GM18520 (cell line): Measurements from ENCODE around the gene LEMD2.

Experiments
- ATAC-seq: cut with Tn5 transposase; IDR thresholded peaks from one replicate; pipeline ENCODE4 v1.9.1; 2021; ENCODE audit not compliant: unreplicated experiment

Gene LEMD2

DNA sequence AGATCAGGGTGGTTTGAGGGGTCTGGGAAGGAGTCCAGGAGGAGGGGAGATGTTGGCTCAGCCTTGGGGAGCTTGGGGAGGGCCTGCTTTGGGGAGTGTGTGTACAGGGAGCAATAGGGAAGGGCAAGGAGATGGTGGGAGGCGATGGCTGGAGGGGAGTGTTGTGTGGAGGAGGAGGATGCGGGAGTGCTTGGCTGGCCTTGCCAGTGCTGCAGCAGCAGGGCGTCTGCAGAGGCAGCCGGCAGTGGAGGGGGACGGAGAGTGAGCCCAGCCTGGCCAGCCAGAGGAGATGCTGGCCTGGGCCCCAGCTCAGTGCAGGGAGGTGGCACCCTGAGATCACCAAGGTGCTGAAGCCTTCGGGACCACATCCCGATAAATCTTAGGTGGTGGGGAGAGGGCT lies 46.1 kb downstream of the LEMD2 start:
- ATAC-seq, result no peak

DNA sequence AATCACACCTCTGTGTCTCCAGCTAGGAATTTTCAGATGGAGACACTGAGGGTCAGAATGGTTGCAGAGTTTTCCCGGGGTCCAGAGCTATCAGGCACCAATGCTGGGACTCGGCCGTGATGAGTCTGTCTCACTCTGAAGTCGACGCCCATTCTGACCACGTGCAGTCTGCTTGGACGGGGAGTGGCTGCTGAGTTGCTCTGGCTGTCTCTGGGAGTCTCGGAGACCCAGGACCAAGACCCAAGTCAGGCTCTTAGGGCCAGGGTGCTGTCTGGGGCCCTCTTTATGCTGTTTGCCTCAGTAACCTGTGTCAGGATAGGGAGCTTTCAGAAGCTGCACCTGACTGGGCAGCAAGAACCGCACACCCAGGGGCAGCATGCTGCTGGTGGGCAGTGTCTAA lies 46.8 kb downstream of the LEMD2 start:
- ATAC-seq, result no peak

DNA sequence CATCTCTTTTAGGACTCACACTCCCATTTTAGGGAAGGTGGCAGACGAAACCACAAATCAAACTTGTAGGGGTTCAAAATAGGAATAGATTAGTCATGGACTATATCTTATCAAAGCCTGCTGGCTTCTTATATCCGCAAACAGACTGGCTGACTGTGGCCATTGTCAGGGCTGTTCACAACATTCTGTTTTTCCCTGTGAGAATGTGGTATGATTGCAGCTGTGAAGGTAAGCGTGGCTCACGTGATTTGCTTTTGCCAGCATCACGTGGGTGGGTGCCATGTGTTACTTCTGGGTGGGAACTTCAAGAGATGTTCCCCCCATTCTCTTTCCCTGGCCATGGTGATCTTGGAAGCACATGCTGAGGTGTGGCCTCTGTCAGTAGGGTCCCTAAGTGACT lies 48.1 kb downstream of the LEMD2 start:
- no peak for ATAC-seq

DNA sequence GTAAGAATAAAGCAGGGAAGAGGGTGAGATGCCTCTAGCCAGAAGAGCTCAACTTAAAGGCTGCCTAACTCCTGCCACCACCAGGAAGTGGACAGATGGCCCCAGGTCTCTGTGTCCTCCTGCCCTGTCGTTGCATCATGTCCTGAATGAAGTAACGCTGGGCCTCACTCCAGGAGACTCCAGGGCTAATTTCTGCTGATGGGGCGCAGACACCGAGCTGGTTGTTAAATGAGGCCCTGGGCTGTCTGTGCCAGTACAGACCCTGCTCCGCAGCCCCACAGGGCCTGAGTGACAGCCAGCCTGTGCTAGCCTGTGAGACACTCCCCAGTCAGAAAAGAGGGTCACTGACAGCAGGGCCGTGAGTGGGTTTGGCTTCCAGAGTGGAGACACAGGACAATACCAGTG lies 48.7 kb downstream of the LEMD2 start:
- no peak for ATAC-seq

DNA sequence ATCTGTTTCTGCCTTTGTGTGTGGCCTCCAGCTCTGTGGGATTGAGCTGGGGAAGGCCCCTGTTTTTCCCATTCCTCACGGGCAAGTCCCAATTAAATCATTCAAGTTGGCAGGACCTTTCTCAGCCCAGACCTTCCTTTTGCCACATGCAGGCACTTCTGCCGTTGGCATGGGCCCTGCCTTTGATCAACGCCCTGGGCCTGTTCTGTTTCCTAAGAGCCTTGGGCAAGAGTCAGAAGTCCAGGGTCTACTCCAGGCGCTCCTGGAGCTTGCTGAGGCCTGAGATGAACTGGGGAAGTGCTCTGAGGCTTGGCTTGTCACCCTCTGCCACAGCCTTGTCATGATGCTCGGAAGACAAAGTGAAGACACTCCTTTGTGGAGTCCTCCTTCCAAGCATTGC lies 49.4 kb downstream of the LEMD2 start:
- no peak for ATAC-seq

DNA sequence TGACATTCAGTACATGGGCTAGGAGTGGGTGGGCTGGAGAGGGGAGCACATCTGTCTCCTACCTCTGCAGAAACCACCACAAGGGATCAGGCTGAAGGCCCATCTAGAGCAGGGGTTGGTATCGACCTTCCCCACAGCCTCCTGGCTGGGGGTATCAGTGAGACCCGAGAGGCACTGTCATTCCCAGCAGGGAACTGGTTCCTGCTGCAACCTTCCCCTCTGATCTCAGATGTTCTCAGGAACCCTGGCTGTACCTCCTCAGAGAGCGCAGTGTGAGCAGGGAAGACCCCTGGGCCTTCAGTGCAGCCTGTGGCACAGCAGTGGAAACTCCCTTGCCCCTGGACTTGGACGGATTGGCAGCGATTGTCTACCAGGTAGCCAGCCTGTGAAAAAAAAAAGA lies 50.1 kb downstream of the LEMD2 start:
- no peak for ATAC-seq

DNA sequence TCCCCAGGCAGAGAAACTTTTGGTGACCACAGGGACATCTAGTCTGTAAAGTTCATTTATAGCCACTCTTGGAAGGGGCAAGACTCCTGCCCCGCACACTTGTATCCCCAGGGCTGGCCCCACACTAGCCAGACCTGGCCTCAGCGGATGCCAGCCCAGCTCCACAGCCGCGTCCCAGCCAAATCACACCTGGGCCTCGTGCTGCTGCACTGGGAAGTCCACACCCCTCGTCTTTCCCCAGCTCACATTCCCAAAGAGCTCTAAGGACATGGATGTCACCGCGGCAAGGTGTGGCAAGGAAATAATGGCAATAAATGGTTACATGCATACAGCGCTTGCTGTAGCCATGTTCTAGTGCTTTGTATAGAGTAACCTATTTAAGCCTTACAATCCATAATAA lies 50.8 kb downstream of the LEMD2 start:
- no peak for ATAC-seq

DNA sequence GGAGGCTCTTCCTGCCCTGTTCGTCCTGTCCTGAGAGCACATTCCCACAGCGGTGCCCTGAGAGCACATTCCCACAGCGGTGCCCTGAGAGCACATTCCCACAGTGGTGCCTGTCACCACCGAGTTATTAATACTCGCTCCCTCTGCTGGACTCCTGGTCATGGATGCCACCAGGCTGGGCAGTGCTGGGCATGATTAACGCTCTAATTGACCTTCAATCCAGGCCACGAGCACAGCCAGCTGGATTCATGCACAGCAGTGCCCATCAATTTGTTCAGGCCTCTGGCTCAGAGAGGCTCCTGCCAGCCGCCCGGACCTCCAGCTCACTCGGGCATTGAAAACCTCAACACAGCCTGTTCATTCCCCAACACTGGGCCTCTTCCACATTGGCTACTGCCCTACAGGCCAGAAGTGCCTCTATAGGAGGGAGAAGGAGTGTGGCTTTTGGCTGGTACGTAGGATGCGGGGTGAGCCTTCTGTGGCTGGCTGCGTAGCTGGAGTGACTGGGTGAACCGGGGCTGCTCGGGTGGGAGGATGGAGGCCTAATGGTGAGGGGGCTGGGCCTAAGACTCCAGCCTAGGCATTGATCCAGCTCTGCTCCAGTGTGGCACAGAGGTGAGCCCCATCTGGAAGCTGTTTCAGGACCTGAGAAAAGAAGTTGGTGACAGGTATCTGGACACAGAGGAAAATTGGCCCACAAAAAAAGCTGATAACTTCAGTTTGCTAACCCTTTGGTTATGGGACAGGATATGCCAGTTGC lies 51.5 kb downstream of the LEMD2 start:
- no peak for ATAC-seq

DNA sequence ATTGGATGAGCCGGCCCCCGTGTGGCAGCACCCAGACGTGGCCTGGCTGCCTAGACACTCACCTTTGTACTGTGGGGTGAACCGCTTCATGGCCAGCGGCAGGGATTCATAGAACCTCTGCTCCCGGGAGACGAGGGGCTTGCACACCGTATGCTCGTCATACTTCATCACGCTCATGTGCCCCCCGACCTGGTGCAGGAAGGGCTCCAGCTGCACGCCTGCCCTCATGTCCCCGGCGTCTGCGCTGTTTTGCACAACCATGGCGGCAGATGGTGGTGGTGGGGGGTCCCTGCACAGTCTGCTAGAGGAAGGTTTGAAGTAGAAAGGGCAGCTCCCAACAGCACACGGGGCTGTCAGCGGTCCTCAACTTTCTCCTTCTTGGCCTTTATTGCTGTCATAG lies 53.7 kb downstream of the LEMD2 start:
- no peak for ATAC-seq

DNA sequence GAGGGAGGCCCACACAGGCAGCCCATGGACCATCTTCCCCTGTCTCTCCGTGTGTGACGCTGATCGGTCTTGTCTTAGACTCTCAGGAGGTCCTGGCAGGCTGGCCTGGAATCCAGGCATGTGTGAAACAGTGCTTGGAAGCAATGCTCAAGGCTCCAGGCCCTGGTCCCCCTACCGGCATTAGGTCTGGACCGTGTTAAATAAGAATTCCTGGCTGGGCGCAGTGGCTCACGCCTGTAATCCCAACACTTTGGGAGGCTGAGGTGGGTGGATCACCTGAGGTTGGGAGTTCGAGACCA lies 55.3 kb downstream of the LEMD2 start:
- no peak for ATAC-seq

DNA sequence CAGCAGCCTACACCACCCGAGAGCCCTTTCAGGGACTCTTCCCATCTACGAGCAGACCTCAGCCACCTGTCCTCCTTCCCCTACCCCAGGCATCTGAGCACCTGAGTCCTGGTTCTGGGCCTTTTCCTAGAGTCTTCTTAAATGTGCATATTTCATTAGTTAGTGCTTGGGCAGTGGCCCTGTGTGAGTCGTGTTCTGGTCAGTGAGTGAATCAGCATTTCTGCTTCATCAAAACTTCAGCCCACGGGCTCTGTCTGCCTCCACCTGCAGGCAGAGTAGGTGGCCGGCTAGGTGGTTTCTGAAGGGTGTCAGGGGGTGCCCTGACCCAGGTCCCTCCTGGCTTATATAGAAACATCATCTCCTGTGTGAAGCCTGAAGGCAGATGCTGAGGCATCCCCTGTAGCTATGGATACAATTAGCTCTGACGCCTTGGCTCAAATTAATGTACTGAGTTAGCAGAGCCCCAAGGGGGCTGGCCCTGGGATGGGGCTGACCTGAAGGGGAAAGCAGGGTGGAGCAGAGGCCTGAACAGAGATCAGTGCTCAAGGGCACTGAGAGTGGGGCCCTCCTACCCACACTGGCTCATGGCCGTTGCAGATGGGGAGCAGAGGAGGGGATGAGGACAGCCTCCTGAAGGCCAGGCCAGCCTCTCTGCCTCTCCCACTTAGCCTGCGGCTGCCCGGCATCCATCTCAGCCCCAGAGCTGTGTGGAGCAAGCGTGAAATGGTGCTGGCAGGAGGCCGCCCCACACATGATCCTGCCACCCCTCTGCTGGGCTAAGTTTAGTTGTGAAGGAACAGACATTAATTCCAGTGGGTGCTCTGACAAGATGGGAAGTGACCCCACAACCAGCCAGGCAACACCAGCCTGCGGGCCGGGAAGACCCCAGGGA lies 55.9 kb downstream of the LEMD2 start:
- no peak for ATAC-seq

DNA sequence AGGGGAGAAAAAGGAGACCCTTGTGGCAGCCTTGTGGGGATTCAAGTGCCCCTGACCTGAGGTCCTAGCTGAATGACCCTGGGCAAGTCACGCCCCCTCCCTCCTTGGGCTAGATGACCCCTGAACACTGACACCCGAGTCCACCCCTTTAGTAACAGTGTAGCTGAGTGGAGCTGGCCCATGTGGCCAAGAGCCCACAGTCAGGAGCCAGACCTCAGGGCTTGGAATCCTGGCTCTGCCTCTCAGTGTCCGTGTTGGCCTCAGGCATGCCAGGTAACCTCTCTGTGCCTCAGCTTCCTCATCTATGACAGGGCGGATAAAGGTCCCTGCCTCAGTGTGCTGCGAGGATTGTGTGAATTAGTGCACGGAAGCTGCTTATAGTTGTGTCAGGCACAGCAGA lies 56.5 kb downstream of the LEMD2 start:
- ATAC-seq, result no peak

DNA sequence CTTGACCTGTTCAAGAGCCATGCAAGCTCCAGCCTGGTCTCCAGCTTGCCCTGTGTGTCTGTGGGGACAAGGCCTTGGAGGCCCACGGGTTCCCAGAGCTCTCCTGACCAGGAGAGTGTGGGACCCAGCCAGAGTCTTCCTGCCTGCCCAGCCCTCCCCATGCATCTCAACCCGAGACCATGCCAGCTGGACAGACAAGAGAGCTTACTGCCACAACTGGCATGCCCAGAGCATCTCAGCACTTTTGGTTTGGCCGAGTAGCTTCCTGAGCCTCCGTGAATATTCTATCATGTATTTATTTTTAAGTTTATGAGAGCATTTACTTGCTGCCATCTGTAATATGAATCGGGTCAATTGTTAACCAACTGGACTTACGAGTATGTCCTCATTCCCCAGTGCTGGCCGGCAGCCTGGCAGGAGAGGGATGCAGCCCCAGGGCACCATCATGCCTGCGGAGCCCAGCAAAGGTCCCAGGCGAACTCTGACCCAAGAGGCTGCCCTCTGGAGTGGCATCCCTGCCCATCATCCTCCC lies 57.1 kb downstream of the LEMD2 start:
- ATAC-seq, result no peak

DNA sequence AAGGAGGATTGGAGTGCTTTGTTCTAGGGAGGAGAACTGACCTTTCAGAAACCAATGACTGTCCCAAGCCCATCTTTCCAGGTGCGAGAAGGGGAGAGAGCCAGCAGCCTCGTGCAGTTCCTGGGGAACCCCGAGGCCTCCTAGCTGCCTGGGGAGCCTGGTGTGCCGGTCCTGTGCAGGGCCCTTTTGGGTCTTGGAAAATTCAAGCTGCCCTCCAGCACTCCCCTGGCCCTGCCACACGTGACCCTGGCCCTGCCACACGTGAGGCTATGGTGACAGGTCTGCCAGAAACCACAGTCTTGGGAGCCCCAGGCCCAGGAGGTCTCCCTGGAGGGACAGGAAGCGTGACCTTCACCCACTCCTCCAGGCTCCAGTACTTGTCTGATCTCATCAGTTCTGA lies 57.9 kb downstream of the LEMD2 start:
- no peak for ATAC-seq

DNA sequence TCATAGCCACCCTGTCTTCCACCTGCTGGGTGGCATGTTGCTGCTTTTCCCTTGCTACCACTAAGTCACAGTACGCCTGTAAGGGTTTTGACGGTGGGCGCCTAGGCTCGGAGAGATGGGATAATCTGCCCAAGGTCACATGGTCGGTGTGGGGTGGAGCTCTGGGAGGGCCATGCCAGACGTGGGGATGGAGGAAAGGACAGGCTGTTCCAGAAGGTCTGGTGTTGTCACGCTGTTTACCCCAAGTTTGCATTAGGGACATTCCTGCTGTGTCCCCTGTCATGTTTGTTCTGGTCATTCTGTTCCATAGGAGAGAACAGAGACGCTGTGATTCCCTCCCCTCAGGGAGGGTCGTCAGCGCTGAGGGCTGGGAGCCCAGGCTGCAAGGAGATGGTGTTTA lies 58.3 kb downstream of the LEMD2 start:
- ATAC-seq, result no peak

DNA sequence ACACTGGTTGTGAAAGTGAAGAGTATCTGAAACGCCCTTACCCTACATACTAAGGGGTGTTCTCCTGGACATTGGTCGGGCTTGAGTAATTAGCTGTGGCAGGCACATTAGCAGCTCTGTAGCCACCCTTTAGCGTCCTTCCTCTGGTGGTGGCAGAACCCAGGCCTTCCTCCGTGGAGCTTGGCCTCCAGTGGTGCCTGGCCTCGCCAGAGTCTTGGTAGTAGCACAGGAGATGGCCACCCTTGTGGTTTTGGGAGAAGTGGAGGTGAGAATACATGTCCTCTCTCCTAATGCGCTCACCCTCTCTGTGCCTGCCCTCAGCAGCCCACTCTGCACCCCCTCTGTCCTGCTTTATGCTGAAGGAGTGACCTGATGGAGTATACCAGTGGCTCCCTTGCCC lies 59.9 kb downstream of the LEMD2 start:
- no peak for ATAC-seq

DNA sequence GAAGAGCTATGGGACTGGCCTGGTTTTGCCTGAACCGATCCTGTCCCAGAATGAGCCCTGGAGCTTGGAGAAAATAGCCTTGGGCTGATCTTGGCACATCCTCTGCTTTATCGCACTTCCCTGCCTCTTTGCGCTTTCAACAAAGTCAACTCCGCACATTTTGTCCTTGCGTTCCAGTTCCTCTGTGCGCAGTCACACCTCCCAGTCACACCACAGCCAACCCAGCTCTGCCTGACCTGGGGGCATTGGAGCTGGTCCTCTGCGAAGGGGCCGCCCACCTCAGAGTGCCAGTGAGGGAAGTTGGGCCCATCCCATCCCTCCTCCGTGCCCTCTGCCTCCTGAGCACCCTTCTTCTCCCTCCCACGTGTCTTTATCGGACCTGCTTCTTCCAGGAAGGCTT lies 60.5 kb downstream of the LEMD2 start:
- ATAC-seq, result no peak

DNA sequence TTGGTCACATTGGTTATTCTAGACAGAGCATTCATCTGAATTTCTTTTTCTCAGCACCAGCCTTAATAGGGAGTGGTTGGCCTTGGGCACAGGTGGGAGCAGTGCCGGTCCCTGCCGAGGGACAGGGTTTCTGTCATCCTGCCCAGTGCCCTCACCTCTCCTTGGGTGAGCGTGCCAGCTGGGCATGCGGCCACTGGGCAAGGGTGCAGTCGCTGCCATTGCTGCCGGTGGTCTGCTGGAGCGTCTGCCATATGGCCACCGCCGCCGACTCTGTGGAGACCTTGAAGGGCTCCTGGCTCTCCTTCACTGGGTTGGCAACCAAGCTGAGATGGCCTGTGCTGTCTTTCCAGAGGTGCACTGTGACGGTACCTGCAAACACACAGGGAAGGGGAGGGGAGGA lies 61.0 kb downstream of the LEMD2 start:
- no peak for ATAC-seq

DNA sequence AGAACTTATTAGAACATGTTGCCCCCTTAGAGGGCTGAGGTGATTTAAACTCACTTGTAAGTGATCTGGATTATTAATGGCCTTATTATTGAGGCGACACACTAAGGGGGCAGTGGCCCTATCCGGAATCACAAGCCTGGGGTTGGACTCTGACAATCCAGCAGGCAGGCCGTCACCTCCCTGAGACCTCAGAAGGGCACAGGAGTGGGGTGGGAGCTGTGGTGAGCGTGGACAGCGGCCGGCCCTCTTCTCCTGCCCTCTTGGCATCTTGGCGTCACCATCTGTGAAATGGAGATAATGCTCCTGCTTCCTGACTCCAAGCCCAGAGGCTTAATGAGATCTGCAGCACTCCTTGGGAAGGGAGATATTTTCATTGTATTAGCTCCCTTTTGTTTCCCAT lies 61.8 kb downstream of the LEMD2 start:
- no peak for ATAC-seq

DNA sequence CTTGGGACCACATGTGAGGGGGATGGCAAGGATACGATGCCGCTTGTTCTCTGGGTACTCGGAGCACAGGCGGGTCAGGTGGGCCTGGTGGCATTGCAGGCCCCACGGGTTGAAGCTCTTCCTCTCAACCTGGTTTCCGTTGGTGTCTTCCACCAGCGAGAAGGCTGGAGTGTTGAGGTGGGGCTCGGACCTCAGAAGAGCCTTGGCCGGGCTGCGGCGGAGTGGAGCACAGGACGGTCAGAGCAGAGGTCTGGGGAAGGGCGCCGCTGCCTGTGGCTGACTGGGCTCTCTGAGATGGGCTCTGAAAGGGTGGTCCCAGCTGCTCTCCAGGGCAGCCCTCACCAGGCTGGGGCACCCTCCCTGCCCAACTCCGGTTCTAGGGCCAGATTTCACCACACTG lies 62.2 kb downstream of the LEMD2 start:
- no peak for ATAC-seq

DNA sequence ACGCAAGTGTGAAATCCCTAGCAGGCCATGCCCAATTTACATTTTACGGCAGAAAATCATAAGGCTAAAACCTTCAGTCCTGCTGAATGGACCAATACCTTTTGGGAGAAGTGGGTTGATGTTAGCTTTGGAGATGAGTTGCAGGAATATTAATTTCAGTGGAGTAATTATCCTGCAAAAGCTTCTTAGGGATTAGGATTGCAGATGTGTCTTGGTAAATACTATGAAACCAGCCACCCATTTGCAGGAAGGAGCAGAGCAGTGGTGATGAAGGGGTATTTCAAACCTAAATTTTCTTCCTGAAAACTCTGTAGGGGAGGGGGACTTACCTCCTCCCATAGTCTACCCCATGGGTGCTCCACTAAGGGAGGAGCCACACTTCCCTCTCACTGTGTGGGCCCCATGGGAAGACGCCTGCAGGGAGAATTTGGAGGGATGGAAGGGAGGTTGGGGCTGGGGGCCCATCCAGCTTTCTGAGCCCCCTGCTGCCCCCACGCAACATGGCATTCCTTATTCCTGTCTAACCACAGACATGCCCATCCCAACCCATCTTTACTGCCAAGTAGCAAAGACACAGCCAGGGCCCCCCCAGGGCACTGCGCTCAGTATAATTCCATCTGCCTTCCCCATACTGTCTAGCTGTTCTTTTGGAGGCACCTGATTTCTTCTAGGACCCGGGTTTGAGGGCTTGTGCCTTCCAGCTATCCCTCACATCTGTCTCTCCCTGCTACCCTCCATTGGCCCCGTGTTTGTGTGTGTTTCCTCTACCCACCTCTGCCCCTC lies 62.8 kb downstream of the LEMD2 start:
- ATAC-seq, result no peak

DNA sequence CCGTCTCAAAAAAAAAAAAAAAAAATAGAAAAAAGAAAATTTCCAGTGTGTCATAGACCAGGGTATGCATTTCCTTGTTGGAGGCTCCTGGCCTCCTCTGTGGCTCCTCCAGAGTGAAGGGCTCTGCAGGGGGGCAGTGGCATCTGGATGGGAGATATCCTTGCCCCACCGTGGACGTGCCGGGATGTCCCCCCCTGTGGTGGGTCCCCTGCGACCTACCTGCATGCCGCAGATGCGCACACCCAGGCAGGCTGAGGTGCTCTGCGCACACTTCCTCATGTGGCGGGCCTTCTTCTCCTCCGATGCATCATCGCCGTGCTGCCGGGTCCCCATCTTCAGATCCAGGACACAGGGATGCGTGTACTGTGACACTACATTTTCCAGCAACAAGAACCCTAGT lies 63.7 kb downstream of the LEMD2 start:
- no peak for ATAC-seq
